Measurements from ENCODE around the gene PROCR.

DNA sequence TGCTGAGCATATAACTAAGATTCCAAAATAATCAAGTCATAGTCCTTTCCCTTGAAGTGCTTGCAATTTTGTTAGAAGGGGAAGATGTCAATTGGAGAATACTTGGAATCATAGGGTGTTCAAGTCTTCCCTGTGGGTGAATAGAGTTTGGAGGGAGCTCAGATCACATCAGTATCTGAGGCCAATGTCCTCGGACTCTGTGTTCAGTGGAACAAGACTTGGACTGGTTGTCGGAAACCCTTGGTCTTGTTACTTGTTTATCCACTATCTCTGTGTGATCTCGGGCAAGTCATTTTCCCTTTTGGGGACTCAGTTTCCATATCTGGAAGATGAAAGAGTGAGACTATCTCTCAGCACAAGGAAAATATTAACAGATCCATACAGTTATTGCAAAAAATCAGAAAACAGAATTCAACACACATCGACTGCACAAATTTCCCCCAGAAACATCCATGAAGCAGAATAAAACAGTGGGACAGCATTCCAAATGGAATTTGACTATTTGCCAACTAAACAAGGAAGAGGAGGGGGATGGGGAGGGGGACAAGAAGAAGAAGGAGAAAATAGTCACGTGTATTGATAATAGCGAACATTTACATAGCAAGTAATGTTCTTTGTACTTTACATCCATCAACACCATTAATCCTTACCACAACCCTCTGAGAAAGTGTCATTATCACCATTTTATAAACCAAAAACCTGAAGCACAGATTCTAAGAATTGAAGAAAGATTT, 20.9 kb upstream of the PROCR start:
- TF ChIP-seq CTCF (IDR thresholded peaks at IDR 0.05 in 8 of 11, conservative IDR thresholded peaks at IDR 0.05 in 3 of 11) (no peak), POLR2A (IDR thresholded peaks at IDR 0.05) (no peak)
